Effector memory CD8-positive, alpha-beta T cell (primary cell): Measurements from ENCODE around the gene HOXD11.
A peak's percentile ranks its signal among the peaks of the same experiment; 100 is the strongest.

Source experiments
- ATAC-seq: fragments of 150-1000 bp; cut with Tn5 transposase; replicated peaks from 2 replicates; pipeline ENCODE4 v1.10.0; 2021; ENCODE audit warnings: mild to moderate bottlenecking, moderate library complexity
- DNase-seq, 3 experiments: peaks; one replicate each; pipeline ENCODE4 v3.0.0; 2021
- H3K27ac Mint-ChIP-seq, 2 donors: one replicate each; pipeline ENCODE4 v1.8.0; 2022; ENCODE audit warnings: mild to moderate bottlenecking in 2 of 2, mixed read lengths in 2 of 2, moderate library complexity in 2 of 2
- H3K27me3 Mint-ChIP-seq, 2 donors: one replicate each; pipeline ENCODE4 v1.8.0; 2022; ENCODE audit warnings: mixed read lengths in 2 of 2
- H3K36me3 Mint-ChIP-seq: one replicate; pipeline ENCODE4 v1.8.0; 2022; ENCODE audit warnings: mild to moderate bottlenecking, moderate library complexity, mixed read lengths; ENCODE audit not compliant: insufficient read depth
- H3K4me1 Mint-ChIP-seq, 2 donors: one replicate each; pipeline ENCODE4 v1.8.0; 2022; ENCODE audit warnings: low read depth in 2 of 2, mixed read lengths in 2 of 2
- H3K4me3 Mint-ChIP-seq, 2 donors: one replicate each; pipeline ENCODE4 v1.8.0; 2022; ENCODE audit warnings: mild to moderate bottlenecking in 2 of 2, mixed read lengths in 2 of 2, moderate library complexity in 2 of 2
- H3K9me3 Mint-ChIP-seq, 2 donors: one replicate each; pipeline ENCODE4 v1.8.0; 2022; ENCODE audit warnings: mixed read lengths in 2 of 2
- total RNA-seq, 9 experiments: gene quantifications; one replicate each; lab custom pipeline; 2026; lab: John Stamatoyannopoulos, UW

Gene HOXD11
- 0 reads per million in 9 experiments for total RNA-seq

DNA sequence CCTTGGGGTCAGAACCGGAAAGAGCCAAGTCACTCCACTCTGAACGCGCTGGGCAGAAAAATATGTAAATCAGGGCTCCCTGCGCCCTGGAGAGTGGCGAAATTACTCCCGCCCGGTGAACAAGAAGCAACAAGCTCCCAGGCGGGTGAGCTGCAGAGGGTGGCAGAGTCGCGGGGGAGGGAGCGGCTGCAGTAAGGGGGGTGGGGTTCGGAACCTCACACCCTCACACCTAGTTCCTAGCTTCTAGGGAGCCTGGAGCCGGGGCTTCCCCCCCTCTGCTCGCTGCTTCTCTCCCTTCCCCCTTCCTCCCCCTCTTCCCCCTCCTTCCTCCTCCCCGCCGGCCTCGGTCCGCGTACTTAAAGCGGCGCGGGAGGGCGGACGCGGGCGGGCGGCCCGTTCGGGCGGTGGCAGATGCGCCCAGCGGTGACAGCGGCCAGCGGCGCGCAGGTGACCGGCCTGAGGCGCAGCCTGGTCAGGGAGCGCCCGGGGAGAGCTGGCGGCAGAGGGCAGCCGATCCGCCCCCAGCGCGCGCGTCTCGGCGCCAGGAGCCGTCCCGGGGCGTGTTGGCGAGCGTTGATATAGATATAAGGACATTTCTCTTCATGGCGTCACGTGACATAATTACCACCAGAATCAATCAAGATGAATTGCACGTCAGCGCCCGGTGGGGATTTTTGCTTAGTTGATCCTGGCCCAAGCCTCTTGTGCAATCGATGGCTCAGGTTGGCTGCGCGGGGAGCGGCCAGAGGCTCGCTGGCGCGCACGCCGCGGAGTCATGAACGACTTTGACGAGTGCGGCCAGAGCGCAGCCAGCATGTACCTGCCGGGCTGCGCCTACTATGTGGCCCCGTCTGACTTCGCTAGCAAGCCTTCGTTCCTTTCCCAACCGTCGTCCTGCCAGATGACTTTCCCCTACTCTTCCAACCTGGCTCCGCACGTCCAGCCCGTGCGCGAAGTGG, at the start of gene HOXD11:
HOXD11 (plus strand) TSS at position 700 of the 959 bp plus-strand sequence; CDS start at position 776, 76 bp downstream.
- Mint-ChIP-seq H3K9me3 (no peaks in the 10 kb centered on the region), H3K4me3 (peak within 1 kb of the TSS; percentile 44 to 45), H3K4me1 (peaks cover 14 to 27% of the 10 kb centered on the region in 2 donors), H3K36me3 (peaks cover 47% of the 10 kb centered on the region), H3K27me3 (peaks cover 81 to 90% of the 10 kb centered on the region in 2 donors), H3K27ac (no peak within 1 kb of the TSS)
- ATAC-seq (peak; percentile 21), DNase-seq (no peak)

DNA sequence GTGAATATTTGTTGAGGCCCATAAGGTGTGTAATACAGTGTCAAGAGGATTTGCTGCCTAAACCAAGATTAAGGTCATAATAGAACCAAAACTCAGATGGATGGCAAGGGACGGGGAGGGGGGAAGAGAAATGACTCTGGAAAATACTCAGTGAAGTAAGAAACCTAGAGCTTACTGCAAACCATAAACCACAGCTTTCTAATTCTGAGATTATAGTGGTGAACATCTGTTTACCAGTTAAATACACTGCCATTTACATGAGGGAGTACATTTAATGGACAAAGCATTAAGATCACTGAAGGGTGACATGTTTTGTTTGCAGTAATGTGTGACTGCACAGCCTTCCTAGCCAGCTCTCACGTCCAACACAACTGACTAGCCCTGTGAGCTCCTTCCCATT, 43.1 kb upstream of the HOXD11 start:
- DNase-seq (no peak), ATAC-seq (no peak)
- Mint-ChIP-seq H3K9me3 (no peaks in the 10 kb centered on the region), H3K36me3 (peaks cover 4% of the 10 kb centered on the region), H3K27me3 (peaks cover 68 to 89% of the 10 kb centered on the region in 2 donors), H3K4me1 (peaks cover 4 to 14% of the 10 kb centered on the region in 2 donors), H3K27ac (no peak overlapping the region), H3K4me3 (no peak overlapping the region)

DNA sequence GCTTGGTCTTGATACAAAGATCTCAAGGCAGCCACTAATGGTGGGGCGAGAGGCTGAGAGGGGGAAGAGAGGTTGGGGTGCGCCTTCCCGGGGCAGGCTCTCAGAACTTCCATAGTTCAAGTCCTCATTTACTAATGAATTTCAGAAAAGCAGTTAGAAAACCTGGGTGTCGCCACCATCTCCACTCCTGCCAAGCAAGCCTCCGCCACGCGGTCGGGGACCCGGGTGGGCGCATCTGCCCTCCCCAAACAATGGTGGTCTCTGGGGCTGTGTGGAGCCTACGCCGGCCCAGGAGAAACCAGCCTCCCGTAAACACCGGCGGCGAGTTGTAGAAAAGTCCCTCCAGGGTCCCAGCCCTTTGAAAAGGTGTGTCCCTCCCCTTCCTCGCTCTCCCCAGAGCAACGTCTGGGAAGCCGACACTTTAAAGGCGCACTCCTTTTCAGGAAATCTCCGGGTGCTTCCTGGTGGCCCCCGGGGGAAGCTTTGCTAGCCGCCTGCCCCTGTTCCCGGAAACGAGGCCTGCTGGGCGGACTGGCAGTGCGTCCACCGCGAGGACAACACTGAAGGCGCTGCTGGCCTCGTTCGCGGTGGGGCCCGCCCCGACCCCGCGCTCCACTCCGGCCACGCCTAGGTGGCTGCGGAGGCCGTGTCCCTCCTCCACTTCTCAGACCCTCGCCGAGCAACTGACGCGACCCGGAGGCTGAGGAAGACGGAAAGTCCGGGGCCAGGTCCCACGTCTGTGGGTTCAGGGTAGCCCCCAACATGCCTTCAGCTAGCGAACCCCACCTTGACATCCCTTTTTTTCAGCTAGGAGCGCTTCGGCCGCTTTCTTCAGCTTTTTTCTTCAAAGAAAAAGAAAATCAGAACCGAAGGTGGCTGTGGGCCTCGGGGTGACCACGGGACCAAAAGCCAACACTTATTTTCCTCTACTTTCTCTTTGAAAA, 40.2 kb upstream of the HOXD11 start:
- DNase-seq, result no peak
- peak overlapping the region; percentile 29 to 44 for H3K4me3 Mint-ChIP-seq
- no peaks in the 10 kb centered on the region for H3K9me3 Mint-ChIP-seq
- H3K4me1 Mint-ChIP-seq, result peaks cover 4 to 14% of the 10 kb centered on the region in 2 donors
- H3K27ac Mint-ChIP-seq, result no peak overlapping the region
- peaks cover 78 to 95% of the 10 kb centered on the region in 2 donors for H3K27me3 Mint-ChIP-seq
- ATAC-seq, result no peak
- peaks cover 6% of the 10 kb centered on the region for H3K36me3 Mint-ChIP-seq

DNA sequence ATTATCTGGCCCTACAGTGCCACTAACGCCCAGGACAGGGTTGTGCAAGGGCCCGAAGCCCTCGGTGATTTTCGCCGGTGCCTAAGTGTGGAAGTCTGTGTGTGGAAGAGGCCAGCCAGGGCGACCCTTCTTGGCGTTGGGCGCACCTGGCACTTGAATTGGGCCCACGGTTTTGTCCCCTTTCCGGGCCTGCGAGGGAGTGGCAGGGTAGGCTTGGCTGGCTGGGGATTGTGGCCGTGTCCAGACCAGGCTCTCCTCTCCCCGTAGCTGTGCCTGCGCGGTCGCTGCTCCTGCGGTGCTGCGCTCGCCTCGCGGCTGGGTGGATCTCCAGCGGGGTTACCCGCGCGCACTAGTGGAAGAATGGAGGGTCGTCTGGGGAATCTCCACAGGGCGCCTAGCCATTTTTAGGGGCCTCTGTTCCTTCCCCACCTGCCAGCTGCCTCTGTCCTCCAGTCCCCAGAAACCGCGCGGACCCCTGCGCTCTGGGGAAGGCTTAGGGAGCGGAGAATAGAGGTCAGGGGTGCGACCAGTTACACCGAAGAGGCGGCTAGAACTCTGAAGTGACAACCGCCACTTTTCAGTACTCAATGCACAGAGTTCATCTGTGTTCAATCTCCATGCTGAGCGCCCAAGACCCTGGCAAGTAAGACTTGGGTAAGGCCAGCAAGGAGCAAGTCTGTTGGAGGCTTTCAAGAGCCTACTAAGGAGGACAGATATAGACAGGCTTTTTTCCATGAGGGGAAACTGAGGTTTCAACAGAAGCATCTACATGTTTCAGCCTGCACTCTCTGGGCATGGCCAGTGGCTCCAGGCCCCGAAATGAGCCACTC, 39.3 kb upstream of the HOXD11 start:
- no peak overlapping the region for H3K27ac Mint-ChIP-seq
- H3K27me3 Mint-ChIP-seq, result peaks cover 74 to 95% of the 10 kb centered on the region in 2 donors
- peaks cover 4 to 14% of the 10 kb centered on the region in 2 donors for H3K4me1 Mint-ChIP-seq
- no peaks in the 10 kb centered on the region for H3K9me3 Mint-ChIP-seq
- ATAC-seq (no peak), DNase-seq (no peak)
- peak overlapping the region; percentile 29 to 44 for H3K4me3 Mint-ChIP-seq
- H3K36me3 Mint-ChIP-seq, result peaks cover 6% of the 10 kb centered on the region

DNA sequence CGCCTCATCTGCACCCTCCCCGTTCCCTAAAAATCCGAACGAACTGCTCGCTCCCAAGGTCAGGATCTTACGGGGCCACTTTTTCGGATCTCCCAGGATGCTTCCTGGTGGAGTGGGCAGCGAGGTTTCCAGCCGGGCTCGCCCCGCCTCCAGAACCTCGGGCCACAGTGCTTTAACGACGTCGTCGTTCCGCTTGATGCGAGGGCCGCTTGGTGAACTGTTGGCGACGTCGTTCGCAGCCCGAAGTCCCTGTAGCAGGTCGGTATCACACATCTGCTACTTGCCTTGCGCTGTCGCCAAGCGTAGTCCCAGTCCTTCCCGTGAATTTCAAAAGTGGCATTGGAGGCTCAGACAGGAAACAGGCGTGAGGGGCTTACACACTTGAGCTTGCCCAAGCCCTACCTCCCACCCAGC, 38.7 kb upstream of the HOXD11 start:
- Mint-ChIP-seq H3K4me3 (no peak overlapping the region), H3K36me3 (peaks cover 6% of the 10 kb centered on the region), H3K27ac (no peak overlapping the region), H3K9me3 (no peaks in the 10 kb centered on the region), H3K27me3 (peaks cover 76 to 99% of the 10 kb centered on the region in 2 donors), H3K4me1 (peaks cover 4 to 14% of the 10 kb centered on the region in 2 donors)
- no peak for DNase-seq
- no peak for ATAC-seq

DNA sequence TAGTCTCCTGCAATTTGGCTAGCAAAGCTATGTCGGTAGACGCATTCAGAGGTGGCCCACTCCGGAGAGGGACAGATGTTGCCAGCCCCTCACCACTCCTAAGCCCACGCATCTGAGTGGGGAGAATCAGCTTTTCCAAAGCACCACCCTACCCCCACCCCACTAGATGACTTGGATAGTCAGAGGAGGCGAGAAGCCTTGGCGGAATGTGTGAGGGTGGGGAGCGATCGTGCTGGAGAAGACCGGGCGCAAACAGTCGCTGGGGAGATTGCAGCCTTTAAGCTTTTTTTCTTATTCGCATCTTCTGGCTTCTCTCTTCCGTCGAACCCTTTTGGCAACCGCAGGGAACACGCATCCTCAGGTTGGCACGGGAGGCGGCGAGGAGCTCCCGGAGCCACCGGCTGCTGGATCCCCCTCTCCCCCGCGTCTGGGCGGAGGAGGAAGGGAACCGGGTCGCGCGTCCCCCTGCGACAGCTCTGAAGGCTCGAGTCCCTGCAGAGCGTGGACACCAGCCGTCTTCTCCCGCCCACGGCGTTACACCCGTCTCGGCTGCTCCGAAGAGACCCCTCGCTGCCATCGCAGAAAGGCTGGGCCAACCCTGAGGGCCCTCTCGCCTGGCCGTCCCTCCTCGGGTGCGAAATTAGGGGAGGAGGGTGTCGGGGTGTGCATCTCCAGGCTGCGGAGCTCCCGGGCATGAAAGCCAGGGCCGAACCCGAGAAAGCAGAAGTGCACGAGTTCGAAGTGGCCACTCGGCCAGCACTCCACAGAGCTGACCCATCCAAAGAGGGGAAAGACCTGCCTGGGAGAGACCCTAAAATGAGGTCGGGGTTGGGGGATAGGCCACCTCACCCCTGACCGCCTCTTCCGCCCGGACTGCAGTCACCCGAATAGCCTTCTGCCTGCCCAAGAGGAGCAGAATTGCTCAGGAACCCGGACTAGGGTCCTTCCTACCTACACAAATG, 35.5 kb upstream of the HOXD11 start:
- Mint-ChIP-seq H3K36me3 (peaks cover 12% of the 10 kb centered on the region), H3K4me3 (no peak overlapping the region), H3K27me3 (peaks cover 91 to 100% of the 10 kb centered on the region in 2 donors), H3K27ac (no peak overlapping the region), H3K4me1 (peaks cover 4 to 14% of the 10 kb centered on the region in 2 donors), H3K9me3 (peaks cover 0 to 4% of the 10 kb centered on the region in 2 donors)
- DNase-seq (no peak), ATAC-seq (no peak)

DNA sequence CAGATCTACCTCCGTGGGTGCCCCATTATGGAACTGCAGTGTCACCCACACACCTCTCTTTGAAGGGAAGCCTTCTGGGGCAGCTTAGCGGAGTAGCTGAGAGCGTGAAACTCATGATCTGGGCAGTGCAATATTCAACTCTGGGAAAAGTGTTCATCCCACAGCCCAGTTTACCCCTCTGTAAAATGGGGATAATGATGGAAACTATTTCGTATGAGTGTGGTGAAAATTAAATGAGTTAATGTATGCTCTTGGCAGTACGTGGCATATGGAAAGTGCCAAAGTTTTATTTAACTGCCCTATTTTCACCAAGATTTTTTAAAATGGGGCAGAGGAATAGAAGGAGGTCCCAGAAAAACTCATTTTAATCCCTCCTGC, 34.8 kb upstream of the HOXD11 start:
- H3K4me3 Mint-ChIP-seq, result no peak overlapping the region
- H3K4me1 Mint-ChIP-seq, result peaks cover 4 to 14% of the 10 kb centered on the region in 2 donors
- peaks cover 96 to 99% of the 10 kb centered on the region in 2 donors for H3K27me3 Mint-ChIP-seq
- no peak for DNase-seq
- H3K27ac Mint-ChIP-seq, result no peak overlapping the region
- no peak for ATAC-seq
- H3K36me3 Mint-ChIP-seq, result peaks cover 12% of the 10 kb centered on the region
- H3K9me3 Mint-ChIP-seq, result peaks cover 0 to 7% of the 10 kb centered on the region in 2 donors

DNA sequence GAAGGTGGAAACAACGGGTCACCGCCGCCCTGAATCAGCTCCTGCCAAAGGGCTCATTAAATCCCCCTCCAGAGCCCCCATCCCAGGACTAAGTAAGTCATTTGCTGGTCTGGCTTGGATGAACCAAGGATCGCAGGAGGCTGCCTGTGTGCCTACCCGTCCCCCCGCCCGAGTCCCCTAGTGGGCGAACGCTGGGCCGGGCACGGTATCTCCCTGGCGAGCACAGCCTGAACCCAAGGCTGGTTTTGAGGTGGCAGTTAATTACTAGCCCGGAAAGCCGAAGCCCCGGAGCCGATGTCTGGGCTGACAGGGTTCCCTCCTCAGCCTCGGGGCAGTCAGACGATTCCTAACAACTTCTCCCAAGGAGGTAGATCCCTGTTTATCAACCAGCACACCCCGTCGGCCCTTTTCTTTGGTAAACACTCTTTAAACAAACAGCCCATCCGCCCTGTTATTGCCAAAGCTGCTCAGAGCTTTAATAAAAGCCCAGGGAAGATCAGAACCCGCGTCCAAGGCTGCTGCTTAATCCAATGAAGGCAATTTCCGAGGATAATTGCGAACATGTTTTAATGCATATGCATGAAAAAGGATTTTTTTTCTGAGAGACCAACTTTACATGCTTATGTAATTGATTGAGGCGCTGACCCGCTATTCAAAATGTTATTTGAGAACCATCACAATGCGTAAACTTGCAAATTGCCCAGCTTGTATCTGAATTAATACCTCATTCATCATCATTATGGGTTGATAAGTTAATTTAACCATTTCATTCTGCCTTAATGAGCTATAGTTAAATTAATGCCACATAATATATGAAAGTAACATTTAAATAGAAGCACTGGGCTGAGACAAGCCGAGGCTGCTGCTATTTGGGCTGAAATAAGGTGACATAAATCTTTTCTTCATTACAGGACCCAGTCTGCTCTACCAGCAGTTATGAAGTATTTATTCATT, 33.9 kb upstream of the HOXD11 start:
- H3K27ac Mint-ChIP-seq, result no peak overlapping the region
- H3K4me1 Mint-ChIP-seq, result peaks cover 0 to 7% of the 10 kb centered on the region in 2 donors
- ATAC-seq, result no peak
- H3K36me3 Mint-ChIP-seq, result peaks cover 10% of the 10 kb centered on the region
- H3K4me3 Mint-ChIP-seq, result no peak overlapping the region
- DNase-seq, result no peak
- peaks cover 0 to 7% of the 10 kb centered on the region in 2 donors for H3K9me3 Mint-ChIP-seq
- H3K27me3 Mint-ChIP-seq, result peaks cover 90 to 93% of the 10 kb centered on the region in 2 donors

DNA sequence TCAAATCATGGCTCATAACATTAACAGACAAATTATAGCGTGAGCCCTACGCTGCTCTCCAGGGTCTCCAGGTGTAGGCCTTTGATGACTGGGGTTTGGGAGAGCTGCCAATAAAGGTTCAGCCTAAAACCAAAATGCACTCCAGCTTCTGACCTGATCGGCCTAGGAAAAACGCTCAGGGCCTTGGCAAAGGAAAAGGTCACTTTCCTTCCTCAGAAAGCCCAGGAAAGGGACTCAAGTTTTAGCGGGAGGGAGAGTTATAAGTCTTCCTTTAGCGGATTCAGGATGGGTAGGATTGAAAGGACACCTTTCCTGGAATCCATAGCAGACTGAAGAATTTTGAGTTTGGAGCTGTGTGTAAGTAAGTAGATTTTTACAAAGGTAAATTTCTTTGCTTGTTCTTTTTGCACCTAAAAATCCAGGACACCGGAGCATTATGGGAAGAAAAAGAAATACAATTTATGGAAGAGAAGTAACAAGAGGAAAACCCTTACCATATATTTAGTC, 32.1 kb upstream of the HOXD11 start:
- no peak for DNase-seq
- no peak for ATAC-seq
- Mint-ChIP-seq H3K4me1 (peaks cover 7% of the 10 kb centered on the region in 2 donors), H3K9me3 (peaks cover 2 to 14% of the 10 kb centered on the region in 2 donors), H3K36me3 (peaks cover 24% of the 10 kb centered on the region), H3K27ac (no peak overlapping the region), H3K27me3 (peaks cover 88 to 93% of the 10 kb centered on the region in 2 donors), H3K4me3 (no peak overlapping the region)

DNA sequence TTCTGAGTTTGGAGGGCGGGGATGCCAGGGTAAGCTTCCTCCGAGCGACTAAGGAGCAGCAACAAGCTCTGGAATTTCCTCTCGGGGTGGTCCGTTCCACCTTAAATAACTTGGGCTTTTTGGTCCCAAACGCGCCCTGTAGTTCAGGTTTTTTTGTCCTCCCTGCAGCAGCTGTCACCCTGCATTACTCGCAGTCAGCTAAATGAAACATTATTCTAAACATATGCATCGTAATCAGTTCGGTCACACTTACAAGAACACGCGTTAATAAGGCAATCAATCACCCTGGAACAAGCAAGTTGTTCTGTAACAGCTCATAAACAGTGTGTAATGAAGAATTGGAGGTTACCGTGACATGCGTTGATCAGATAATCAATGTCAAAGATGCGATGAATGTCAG, 31.6 kb upstream of the HOXD11 start:
- Mint-ChIP-seq H3K9me3 (peaks cover 2 to 14% of the 10 kb centered on the region in 2 donors), H3K4me1 (peaks cover 7% of the 10 kb centered on the region in 2 donors), H3K4me3 (no peak overlapping the region), H3K27me3 (peaks cover 83 to 88% of the 10 kb centered on the region in 2 donors), H3K27ac (no peak overlapping the region), H3K36me3 (peaks cover 27% of the 10 kb centered on the region)
- DNase-seq (no peak), ATAC-seq (no peak)

DNA sequence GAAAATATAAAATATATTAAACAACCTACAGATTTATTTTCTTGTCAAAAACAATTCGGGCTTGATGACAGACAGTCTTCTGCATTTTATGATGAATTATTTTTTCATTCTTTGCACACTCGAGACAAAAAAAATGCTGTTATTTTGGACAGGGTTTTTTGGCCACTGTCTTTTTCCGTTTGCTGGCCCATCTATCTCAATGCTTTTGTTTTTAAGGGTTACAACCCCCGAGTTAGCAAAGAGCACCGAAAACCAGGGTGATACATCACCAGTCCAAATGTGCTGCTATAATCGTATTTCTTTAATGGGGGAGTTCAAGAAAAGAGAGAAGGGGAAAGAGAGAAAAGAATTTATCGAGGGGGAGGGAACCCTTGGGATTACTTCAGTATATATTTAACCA, 31.0 kb upstream of the HOXD11 start:
- no peak for ATAC-seq
- peaks cover 2 to 14% of the 10 kb centered on the region in 2 donors for H3K9me3 Mint-ChIP-seq
- DNase-seq, result no peak
- H3K4me3 Mint-ChIP-seq, result no peak overlapping the region
- H3K4me1 Mint-ChIP-seq, result peaks cover 7% of the 10 kb centered on the region in 2 donors
- no peak overlapping the region for H3K27ac Mint-ChIP-seq
- peaks cover 83 to 87% of the 10 kb centered on the region in 2 donors for H3K27me3 Mint-ChIP-seq
- H3K36me3 Mint-ChIP-seq, result peaks cover 33% of the 10 kb centered on the region
